Tibial nerve (tissue), 4 donors: ENCODE data around the gene SPTBN4. TPM values are rescaled to one million over a fixed set of nuclear protein-coding genes. Genes with fewer than 3 reads are reported as not detected.
A peak's percentile ranks its signal among the peaks of the same experiment; 100 is the strongest.

ENCODE experiments used
- DNase-seq, 2 donors: peaks; one replicate each; pipeline ENCODE4 v3.0.0-alpha.2; 2019; ENCODE audit warnings: low spot score in 2 of 2
- H3K27ac ChIP-seq, 4 donors: fragments of 200-600 bp; sonication (generic) in 3 of 4; one replicate each; pipeline ENCODE4 v1.5.1; 2017 to 2019; ENCODE audit warnings: mild to moderate bottlenecking in 1 of 4
- H3K27me3 ChIP-seq, 2 donors: fragments of 200-600 bp; sonication (generic) in 1 of 2; one replicate each; pipeline versions ENCODE4 v1.5.1 to v1.6.0; 2017 to 2019
- H3K36me3 ChIP-seq, 3 donors: fragments of 200-600 bp; sonication (generic); one replicate each; pipeline ENCODE4 v1.5.1; 2018 to 2019
- H3K4me1 ChIP-seq, 4 donors: fragments of 200-600 bp; sonication (generic) in 3 of 4; one replicate each; pipeline ENCODE4 v1.5.1; 2017 to 2019
- H3K4me3 ChIP-seq, 4 donors: fragments of 200-600 bp; sonication (generic) in 3 of 4; one replicate each; pipeline ENCODE4 v1.5.1; 2017 to 2019; ENCODE audit warnings: mild to moderate bottlenecking in 1 of 4, moderate library complexity in 1 of 4
- H3K9me3 ChIP-seq, 4 donors: fragments of 200-600 bp; sonication (generic) in 3 of 4; one replicate each; pipeline ENCODE4 v1.5.1; 2017 to 2019
- CTCF ChIP-seq, 5 experiments: fragments of 200-600 bp in 3 of 5; fragments of 450-650 bp in 2 of 5; sonication (generic) in 3 of 5; IDR thresholded peaks; one replicate each; pipeline ENCODE4 v1.5.1; 2016 to 2019; ENCODE audit warnings: antibody characterized with exemption in 5 of 5, mild to moderate bottlenecking in 3 of 5, moderate library complexity in 2 of 5
- EP300 ChIP-seq, 2 donors: sonication (generic); formaldehyde crosslinking; IDR thresholded peaks; one replicate each; pipeline ENCODE4 v1.6.1; 2017; ENCODE audit warnings: antibody characterized with exemption in 2 of 2, mild to moderate bottlenecking in 1 of 2
- POLR2A ChIP-seq, 2 donors: fragments of 450-650 bp; IDR thresholded peaks; one replicate each; pipeline ENCODE4 v1.6.1; 2017; ENCODE audit warnings: antibody characterized with exemption in 2 of 2, mild to moderate bottlenecking in 2 of 2, moderate library complexity in 2 of 2
- WGBS, 2 donors: methylation state at CpG; one replicate each; pipeline ENCODE4 v1.1.5; 2018; 5-methylcytosine and 5-hydroxymethylcytosine counted together
- total RNA-seq, 4 donors: library from RNA; depleted of rRNA; stranded (reverse); fragments of >200 nt; gene quantifications; one replicate each; pipeline ENCODE4 v1.1.0, GENCODE V29; 2016

The SPTBN4 gene
- total RNA-seq = 10 to 100 TPM; 14.9 to 24.0 (median 19.7) TPM

GRCh38 chr19:40466985-40467734, at the start of gene SPTBN4:
Gene SPTBN4, plus strand, starts transcription at chr19:40467001. Its CDS starts 5,621 bp downstream, at chr19:40472622.
- Histone ChIP-seq H3K36me3 (no peaks in the 10 kb centered on the region), H3K9me3 (no peaks in the 10 kb centered on the region), H3K4me3 (peak within 1 kb of the TSS; percentile 28 to 85 (median 46)), H3K4me1 (peaks cover 0 to 40% (median 22%) of the 10 kb centered on the region in 4 donors), H3K27me3 (no peaks in the 10 kb centered on the region), H3K27ac (peak within 1 kb of the TSS; percentile 73 to 98 (median 88))
- DNase-seq = no peak
- WGBS, 2 donors = 10 to 22% methylated on average over 7 to 47 of the region's 87 CpGs
- no peak for TF ChIP-seq EP300 (IDR thresholded peaks at IDR 0.05)
- TF ChIP-seq CTCF (IDR thresholded peaks at IDR 0.05) = no peak
- TF ChIP-seq POLR2A (IDR thresholded peaks at IDR 0.05) = no peak

- TF ChIP-seq EP300 (IDR thresholded peaks at IDR 0.05) (no peak), POLR2A (IDR thresholded peaks at IDR 0.05) (no peak), CTCF (IDR thresholded peaks at IDR 0.05) (no peak)
- WGBS, 2 donors = 59 to 61% methylated on average over 4 of the region's 4 CpGs
- no peak for DNase-seq
- Histone ChIP-seq H3K27ac (peak overlapping the region; percentile 59 to 95 (median 82)), H3K4me3 (no peak overlapping the region), H3K36me3 (peaks cover 0 to 5% (median under 1%) of the 10 kb centered on the region in 3 donors), H3K27me3 (peaks cover 0 to 7% of the 10 kb centered on the region in 2 donors), H3K4me1 (peaks cover 0 to 43% (median 9%) of the 10 kb centered on the region in 4 donors), H3K9me3 (no peaks in the 10 kb centered on the region)
Measured at GRCh38 chr19:40417643-40417981, 49.2 kb upstream of the SPTBN4 start.

- no peak for TF ChIP-seq EP300 (IDR thresholded peaks at IDR 0.05)
- TF ChIP-seq POLR2A (IDR thresholded peaks at IDR 0.05) = no peak
- TF ChIP-seq CTCF (IDR thresholded peaks at IDR 0.05) = no peak
- Histone ChIP-seq H3K27ac (peak overlapping the region in 2 of 4 donors; percentile 95), H3K27me3 (peaks cover 0 to 4% of the 10 kb centered on the region in 2 donors), H3K4me1 (peaks cover 0 to 47% (median 12%) of the 10 kb centered on the region in 4 donors), H3K36me3 (peaks cover 0 to 9% (median 4%) of the 10 kb centered on the region in 3 donors), H3K4me3 (no peak overlapping the region), H3K9me3 (no peaks in the 10 kb centered on the region)
- no peak for DNase-seq
- 85 to 87% methylated on average over 3 of the region's 3 CpGs for WGBS, 2 donors
Measured at GRCh38 chr19:40418040-40418439, 48.8 kb upstream of the SPTBN4 start.

GRCh38 chr19:40419066-40419612, 47.7 kb upstream of the SPTBN4 start:
- H3K27ac ChIP-seq = peak overlapping the region in 2 of 4 donors; percentile 95 to 100
- H3K27me3 ChIP-seq = no peaks in the 10 kb centered on the region
- no peaks in the 10 kb centered on the region for H3K9me3 ChIP-seq
- peaks cover 0 to 13% (median 7%) of the 10 kb centered on the region in 3 donors for H3K36me3 ChIP-seq
- no peak for DNase-seq
- no peak for TF ChIP-seq EP300 (IDR thresholded peaks at IDR 0.05)
- TF ChIP-seq POLR2A (IDR thresholded peaks at IDR 0.05) = no peak
- no peak for TF ChIP-seq CTCF (IDR thresholded peaks at IDR 0.05)
- 58 to 59% methylated on average over 5 of the region's 5 CpGs for WGBS, 2 donors
- H3K4me3 ChIP-seq = no peak overlapping the region
- peaks cover 0 to 58% (median 22%) of the 10 kb centered on the region in 4 donors for H3K4me1 ChIP-seq

GRCh38 chr19:40419780-40420179, 47.0 kb upstream of the SPTBN4 start:
- Histone ChIP-seq H3K27ac (peak overlapping the region in 2 of 4 donors; percentile 95 to 100), H3K27me3 (no peaks in the 10 kb centered on the region), H3K9me3 (no peaks in the 10 kb centered on the region), H3K4me1 (peaks cover 0 to 62% (median 27%) of the 10 kb centered on the region in 4 donors), H3K4me3 (no peak overlapping the region), H3K36me3 (peaks cover 0 to 13% (median 7%) of the 10 kb centered on the region in 3 donors)
- DNase-seq = no peak
- WGBS, 2 donors = 91 to 94% methylated on average over 5 of the region's 5 CpGs
- TF ChIP-seq POLR2A (IDR thresholded peaks at IDR 0.05) (no peak), EP300 (IDR thresholded peaks at IDR 0.05) (no peak), CTCF (IDR thresholded peaks at IDR 0.05) (no peak)
